Esophagus squamous epithelium (tissue), 5 donors: Measurements from ENCODE around the gene CRISP3. TPM values are rescaled to one million over a fixed set of nuclear protein-coding genes. Genes with fewer than 3 reads are reported as not detected.

ENCODE experiments used
- DNase-seq: peaks from one replicate; lab custom pipeline; 2025; lab: John Stamatoyannopoulos, UW
- H3K27ac ChIP-seq, 4 donors: fragments of 200-600 bp; sonication (generic); one replicate each; pipeline ENCODE4 v1.5.1; 2016 to 2019; ENCODE audit warnings: mild to moderate bottlenecking in 1 of 4
- H3K27me3 ChIP-seq, 4 donors: fragments of 200-600 bp; sonication (generic); 1 replicate in 3 of 4; 2 replicates in 1 of 4; pipeline versions ENCODE4 v1.5.1 to v1.6.0; 2017 to 2021; ENCODE audit warnings: antibody characterized with exemption in 1 of 4
- H3K36me3 ChIP-seq, 3 donors: fragments of 200-600 bp; sonication (generic); one replicate each; pipeline ENCODE4 v1.5.1; 2016 to 2019
- H3K4me1 ChIP-seq, 3 donors: fragments of 200-600 bp; sonication (generic); one replicate each; pipeline ENCODE4 v1.5.1; 2017 to 2019
- H3K4me3 ChIP-seq, 4 donors: fragments of 200-600 bp; sonication (generic); 1 replicate in 3 of 4; 2 replicates in 1 of 4; pipeline ENCODE4 v1.5.1; 2016 to 2019; ENCODE audit warnings: mild to moderate bottlenecking in 2 of 4, moderate library complexity in 1 of 4
- H3K9me3 ChIP-seq, 3 donors: fragments of 200-600 bp; sonication (generic); one replicate each; pipeline ENCODE4 v1.5.1; 2016 to 2019
- POLR2A ChIP-seq, 4 donors: fragments of 450-650 bp; IDR thresholded peaks; one replicate each; pipeline ENCODE4 v1.6.1; 2017; ENCODE audit warnings: antibody characterized with exemption in 4 of 4, mild to moderate bottlenecking in 4 of 4, moderate library complexity in 3 of 4
- WGBS, 2 donors: methylation state at CpG; one replicate each; pipeline ENCODE4 v1.1.5; 2018; 5-methylcytosine and 5-hydroxymethylcytosine counted together
- intact Hi-C: fragments of 100-400 bp; cut with DNase I; formaldehyde crosslinking; loops from one replicate; pipeline ENCODE4 v1.15.0; 2022
- total RNA-seq, 4 donors: library from RNA; depleted of rRNA; stranded (reverse); fragments of >200 nt; gene quantifications; one replicate each; pipeline ENCODE4 v1.1.0, GENCODE V29; 2016
- TF ChIP-seq, protein P1 (sequence below), 6 experiments: fragments of 450-650 bp in 4 of 6; fragments of 200-600 bp in 2 of 6; sonication (generic) in 2 of 6; IDR thresholded peaks; one replicate each; pipeline ENCODE4 v1.5.1; 2016 to 2019; ENCODE audit warnings: antibody characterized with exemption in 6 of 6, mild to moderate bottlenecking in 4 of 6, moderate library complexity in 4 of 6
- donor health status: DM: yes; HTN: yes; CAD: no.

CRISP3 gene
- total RNA-seq, 4 donors from 2014 or later = 6.1 to 114 (median 48.8) TPM

DNA sequence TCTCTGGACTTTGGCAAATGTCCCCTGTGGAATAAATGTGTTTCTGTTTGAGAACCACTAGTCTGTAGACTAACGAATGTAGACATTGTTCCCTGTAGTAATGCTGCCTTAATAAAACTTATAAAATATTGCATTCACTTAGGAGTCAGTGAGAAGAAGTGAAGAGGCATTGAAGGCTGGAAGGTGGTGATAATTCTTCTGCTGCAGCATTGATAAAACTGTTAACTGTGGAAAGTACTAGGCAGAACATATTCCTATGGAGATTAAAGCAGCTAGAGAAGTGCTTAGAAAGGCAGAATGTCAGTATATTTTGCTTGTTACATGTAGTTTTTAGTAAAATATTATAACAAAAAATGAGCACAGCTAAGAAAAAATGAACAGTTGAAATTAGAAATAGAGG lies 38.1 kb upstream of the CRISP3 start:
- intact Hi-C loops = no loop called here
- Histone ChIP-seq H3K27me3 (no peaks in the 10 kb centered on the region), H3K4me1 (no peaks in the 10 kb centered on the region), H3K27ac (no peak overlapping the region), H3K4me3 (no peak overlapping the region), H3K36me3 (no peaks in the 10 kb centered on the region), H3K9me3 (no peaks in the 10 kb centered on the region)
- WGBS, 2 donors = 46 to 74% methylated on average over 1 of the region's 1 CpG
- no peak for DNase-seq
- TF ChIP-seq, protein P1, sequence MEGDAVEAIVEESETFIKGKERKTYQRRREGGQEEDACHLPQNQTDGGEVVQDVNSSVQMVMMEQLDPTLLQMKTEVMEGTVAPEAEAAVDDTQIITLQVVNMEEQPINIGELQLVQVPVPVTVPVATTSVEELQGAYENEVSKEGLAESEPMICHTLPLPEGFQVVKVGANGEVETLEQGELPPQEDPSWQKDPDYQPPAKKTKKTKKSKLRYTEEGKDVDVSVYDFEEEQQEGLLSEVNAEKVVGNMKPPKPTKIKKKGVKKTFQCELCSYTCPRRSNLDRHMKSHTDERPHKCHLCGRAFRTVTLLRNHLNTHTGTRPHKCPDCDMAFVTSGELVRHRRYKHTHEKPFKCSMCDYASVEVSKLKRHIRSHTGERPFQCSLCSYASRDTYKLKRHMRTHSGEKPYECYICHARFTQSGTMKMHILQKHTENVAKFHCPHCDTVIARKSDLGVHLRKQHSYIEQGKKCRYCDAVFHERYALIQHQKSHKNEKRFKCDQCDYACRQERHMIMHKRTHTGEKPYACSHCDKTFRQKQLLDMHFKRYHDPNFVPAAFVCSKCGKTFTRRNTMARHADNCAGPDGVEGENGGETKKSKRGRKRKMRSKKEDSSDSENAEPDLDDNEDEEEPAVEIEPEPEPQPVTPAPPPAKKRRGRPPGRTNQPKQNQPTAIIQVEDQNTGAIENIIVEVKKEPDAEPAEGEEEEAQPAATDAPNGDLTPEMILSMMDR (IDR thresholded peaks at IDR 0.05) = no peak
- no peak for TF ChIP-seq POLR2A (IDR thresholded peaks at IDR 0.05)

- no peaks in the 10 kb centered on the region for H3K27me3 ChIP-seq
- TF ChIP-seq POLR2A (IDR thresholded peaks at IDR 0.05) = no peak
- TF ChIP-seq, protein P1 (IDR thresholded peaks at IDR 0.05) = no peak
- intact Hi-C loops = no loop called here
- 0 to 15% methylated on average over 1 of the region's 1 CpG for WGBS, 2 donors
- no peak for DNase-seq
- no peaks in the 10 kb centered on the region for H3K36me3 ChIP-seq
- no peaks in the 10 kb centered on the region for H3K4me1 ChIP-seq
- no peak overlapping the region for H3K4me3 ChIP-seq
- H3K27ac ChIP-seq = no peak overlapping the region
- no peaks in the 10 kb centered on the region for H3K9me3 ChIP-seq
Measured at GRCh38 chr6:49776444-49776843, 32.3 kb upstream of the CRISP3 start.

GRCh38 chr6:49775043-49775442 lies 30.9 kb upstream of the CRISP3 start:
- DNase-seq = no peak
- Histone ChIP-seq H3K36me3 (no peaks in the 10 kb centered on the region), H3K4me3 (no peak overlapping the region), H3K27me3 (no peaks in the 10 kb centered on the region), H3K9me3 (no peaks in the 10 kb centered on the region), H3K27ac (no peak overlapping the region), H3K4me1 (no peaks in the 10 kb centered on the region)
- intact Hi-C loops = no loop called here
- TF ChIP-seq, protein P1 (IDR thresholded peaks at IDR 0.05) = no peak
- no peak for TF ChIP-seq POLR2A (IDR thresholded peaks at IDR 0.05)

GRCh38 chr6:49772285-49772684 lies 28.1 kb upstream of the CRISP3 start:
- 71 to 72% methylated on average over 4 to 5 of the region's 5 CpGs for WGBS, 2 donors
- TF ChIP-seq, protein P1 (IDR thresholded peaks at IDR 0.05) = no peak
- TF ChIP-seq POLR2A (IDR thresholded peaks at IDR 0.05) = no peak
- Histone ChIP-seq H3K9me3 (no peaks in the 10 kb centered on the region), H3K4me1 (no peaks in the 10 kb centered on the region), H3K27ac (no peak overlapping the region), H3K36me3 (no peaks in the 10 kb centered on the region), H3K27me3 (no peaks in the 10 kb centered on the region), H3K4me3 (no peak overlapping the region)
- intact Hi-C loops = no loop called here
- DNase-seq = no peak

GRCh38 chr6:49766762-49767161 lies 22.6 kb upstream of the CRISP3 start:
- WGBS, 2 donors = 73 to 81% methylated on average over 2 of the region's 2 CpGs
- no peaks in the 10 kb centered on the region for H3K4me1 ChIP-seq
- H3K27me3 ChIP-seq = no peaks in the 10 kb centered on the region
- intact Hi-C loops = no loop called here
- H3K9me3 ChIP-seq = no peaks in the 10 kb centered on the region
- H3K27ac ChIP-seq = no peak overlapping the region
- H3K36me3 ChIP-seq = no peaks in the 10 kb centered on the region
- no peak for DNase-seq
- TF ChIP-seq POLR2A (IDR thresholded peaks at IDR 0.05) = no peak
- TF ChIP-seq, protein P1 (IDR thresholded peaks at IDR 0.05) = no peak
- H3K4me3 ChIP-seq = no peak overlapping the region
